Measurements from ENCODE around the gene MAMLD1.

Gene MAMLD1

GRCh38 chrX:150543230-150544155, 180.4 kb downstream of the MAMLD1 start:
- Mint-ChIP-seq H3K27me3 (no peaks in the 10 kb centered on the region), H3K27ac (ENCODE audit: low read depth) (no peak overlapping the region), H3K36me3 (ENCODE audit: insufficient read depth) (peaks cover 6% of the 10 kb centered on the region), H3K9me3 (no peaks in the 10 kb centered on the region), H3K4me3 (no peak overlapping the region), H3K4me1 (peaks cover 15% of the 10 kb centered on the region)
- DNase-seq (ENCODE audit: low spot score in 2 of 2) = no peak
- no peak for ATAC-seq (replicated peaks; ENCODE audit: extremely low read depth, poor library complexity, severe bottlenecking)

GRCh38 chrX:150544222-150544787, 181.2 kb downstream of the MAMLD1 start:
- ATAC-seq (replicated peaks; ENCODE audit: extremely low read depth, poor library complexity, severe bottlenecking) (no peak), DNase-seq (ENCODE audit: low spot score in 2 of 2) (no peak)
- Mint-ChIP-seq H3K4me1 (peaks cover 20% of the 10 kb centered on the region), H3K4me3 (no peak overlapping the region), H3K36me3 (ENCODE audit: insufficient read depth) (peaks cover 6% of the 10 kb centered on the region), H3K27me3 (no peaks in the 10 kb centered on the region), H3K9me3 (no peaks in the 10 kb centered on the region), H3K27ac (ENCODE audit: low read depth) (no peak overlapping the region)

GRCh38 chrX:150544835-150545770, 182.0 kb downstream of the MAMLD1 start:
- peaks cover 6% of the 10 kb centered on the region for H3K36me3 Mint-ChIP-seq (ENCODE audit: insufficient read depth)
- no peak for ATAC-seq (replicated peaks; ENCODE audit: extremely low read depth, poor library complexity, severe bottlenecking)
- DNase-seq (ENCODE audit: low spot score in 2 of 2) = no peak
- H3K4me3 Mint-ChIP-seq = no peak overlapping the region
- H3K4me1 Mint-ChIP-seq = peaks cover 21% of the 10 kb centered on the region
- H3K27ac Mint-ChIP-seq (ENCODE audit: low read depth) = no peak overlapping the region
- no peaks in the 10 kb centered on the region for H3K9me3 Mint-ChIP-seq
- no peaks in the 10 kb centered on the region for H3K27me3 Mint-ChIP-seq

- Mint-ChIP-seq H3K27ac (ENCODE audit: low read depth) (peak overlapping the region; percentile 85), H3K9me3 (no peaks in the 10 kb centered on the region), H3K4me1 (peaks cover 21% of the 10 kb centered on the region), H3K27me3 (no peaks in the 10 kb centered on the region), H3K36me3 (ENCODE audit: insufficient read depth) (peaks cover 6% of the 10 kb centered on the region), H3K4me3 (peak overlapping the region; percentile 71)
- ATAC-seq (replicated peaks; ENCODE audit: extremely low read depth, poor library complexity, severe bottlenecking) (peak; percentile 71), DNase-seq (ENCODE audit: low spot score in 2 of 2) (peak in 1 of 2 donors; percentile 14)
These were observed 183.6 kb downstream of the MAMLD1 start for GRCh38 chrX:150546711-150547153.

- no peak for DNase-seq (ENCODE audit: low spot score in 2 of 2)
- H3K9me3 Mint-ChIP-seq = no peaks in the 10 kb centered on the region
- peaks cover 21% of the 10 kb centered on the region for H3K4me1 Mint-ChIP-seq
- H3K27me3 Mint-ChIP-seq = no peaks in the 10 kb centered on the region
- H3K4me3 Mint-ChIP-seq = peak overlapping the region; percentile 71
- H3K36me3 Mint-ChIP-seq (ENCODE audit: insufficient read depth) = peaks cover 6% of the 10 kb centered on the region
- no peak for ATAC-seq (replicated peaks; ENCODE audit: extremely low read depth, poor library complexity, severe bottlenecking)
- H3K27ac Mint-ChIP-seq (ENCODE audit: low read depth) = peak overlapping the region; percentile 66
These were observed 184.4 kb downstream of the MAMLD1 start for GRCh38 chrX:150547375-150548115.

- Mint-ChIP-seq H3K27ac (ENCODE audit: low read depth) (peak overlapping the region; percentile 66), H3K4me3 (peak overlapping the region; percentile 63), H3K36me3 (ENCODE audit: insufficient read depth) (peaks cover 6% of the 10 kb centered on the region), H3K27me3 (no peaks in the 10 kb centered on the region), H3K9me3 (no peaks in the 10 kb centered on the region), H3K4me1 (peaks cover 21% of the 10 kb centered on the region)
- ATAC-seq (replicated peaks; ENCODE audit: extremely low read depth, poor library complexity, severe bottlenecking) (no peak), DNase-seq (ENCODE audit: low spot score in 2 of 2) (no peak)
These were observed 185.1 kb downstream of the MAMLD1 start for GRCh38 chrX:150548251-150548650.

GRCh38 chrX:150548684-150549083, 185.6 kb downstream of the MAMLD1 start:
- no peak overlapping the region for H3K4me3 Mint-ChIP-seq
- H3K27ac Mint-ChIP-seq (ENCODE audit: low read depth) = peak overlapping the region; percentile 65

GRCh38 chrX:150551963-150552362, 188.8 kb downstream of the MAMLD1 start:
- no peak overlapping the region for H3K27ac Mint-ChIP-seq (ENCODE audit: low read depth)
- H3K4me1 Mint-ChIP-seq = peaks cover 12% of the 10 kb centered on the region
- ATAC-seq (replicated peaks; ENCODE audit: extremely low read depth, poor library complexity, severe bottlenecking) (no peak), DNase-seq (ENCODE audit: low spot score in 2 of 2) (no peak)
- no peaks in the 10 kb centered on the region for H3K27me3 Mint-ChIP-seq
- no peaks in the 10 kb centered on the region for H3K36me3 Mint-ChIP-seq (ENCODE audit: insufficient read depth)
- no peaks in the 10 kb centered on the region for H3K9me3 Mint-ChIP-seq
- H3K4me3 Mint-ChIP-seq = no peak overlapping the region

More at GRCh38 chrX:150548684-150549083, 185.6 kb downstream of the MAMLD1 start:
- no peak for ATAC-seq (replicated peaks; ENCODE audit: extremely low read depth, poor library complexity, severe bottlenecking)
- peaks cover 21% of the 10 kb centered on the region for H3K4me1 Mint-ChIP-seq
- no peaks in the 10 kb centered on the region for H3K27me3 Mint-ChIP-seq
- DNase-seq (ENCODE audit: low spot score in 2 of 2) = no peak
- peaks cover 6% of the 10 kb centered on the region for H3K36me3 Mint-ChIP-seq (ENCODE audit: insufficient read depth)
- H3K9me3 Mint-ChIP-seq = no peaks in the 10 kb centered on the region

GRCh38 chrX:150558424-150558823, 195.3 kb downstream of the MAMLD1 start:
- ATAC-seq (replicated peaks; ENCODE audit: extremely low read depth, poor library complexity, severe bottlenecking) (no peak), DNase-seq (ENCODE audit: low spot score in 2 of 2) (no peak)
- no peaks in the 10 kb centered on the region for H3K36me3 Mint-ChIP-seq (ENCODE audit: insufficient read depth)
- no peaks in the 10 kb centered on the region for H3K4me1 Mint-ChIP-seq
- no peaks in the 10 kb centered on the region for H3K9me3 Mint-ChIP-seq
- no peak overlapping the region for H3K4me3 Mint-ChIP-seq
- no peaks in the 10 kb centered on the region for H3K27me3 Mint-ChIP-seq
- H3K27ac Mint-ChIP-seq (ENCODE audit: low read depth) = no peak overlapping the region

Measured in central memory CD8-positive, alpha-beta T cell (primary cell).